GM23338 (cell line): Measurements from ENCODE around the gene PCDH1. TPM values are rescaled to one million over a fixed set of nuclear protein-coding genes. Genes with fewer than 3 reads are reported as not detected.

ENCODE experiments used
- ATAC-seq: fragments of 200-7000 bp; cut with Tn5 transposase; 3 replicates; pipeline ENCODE4 v1.9.1; 2020
- DNase-seq: peaks from one replicate; pipeline ENCODE4 v3.0.0-alpha.2; 2015; ENCODE audit warnings: low spot score
- H2AFZ ChIP-seq: fragments of 200-600 bp; sonication (generic); 2 replicates; pipeline ENCODE4 v1.8.0; 2016; ENCODE audit warnings: antibody characterized with exemption, mild to moderate bottlenecking, moderate library complexity
- H3F3A ChIP-seq: fragments of 200-600 bp; sonication (generic); replicated peaks from 2 replicates; pipeline ENCODE4 v1.8.0; 2017; ENCODE audit warnings: antibody characterized with exemption, mixed run types, low read depth
- H3K27ac ChIP-seq: fragments of 200-600 bp; sonication (generic); 2 replicates; pipeline ENCODE4 v1.6.1; 2016; ENCODE audit warnings: low read depth
- H3K27me3 ChIP-seq: fragments of 200-600 bp; sonication (generic); 2 replicates; pipeline ENCODE4 v1.8.0; 2016; ENCODE audit warnings: mild to moderate bottlenecking, mixed run types, moderate library complexity; ENCODE audit not compliant: insufficient read depth
- H3K36me3 ChIP-seq: fragments of 200-600 bp; sonication (generic); 2 replicates; pipeline ENCODE4 v1.8.0; 2016; ENCODE audit warnings: mild to moderate bottlenecking; ENCODE audit not compliant: insufficient read depth
- H3K4me1 ChIP-seq: fragments of 200-600 bp; sonication (generic); 2 replicates; pipeline ENCODE4 v1.8.0; 2016; ENCODE audit warnings: mild to moderate bottlenecking, moderate library complexity; ENCODE audit not compliant: insufficient read depth
- H3K4me2 ChIP-seq: fragments of 200-600 bp; sonication (generic); 2 replicates; pipeline ENCODE4 v1.7.1; 2017; ENCODE audit warnings: mixed run types
- H3K4me3 ChIP-seq: fragments of 200-600 bp; sonication (generic); 2 replicates; pipeline ENCODE4 v1.6.1; 2016; ENCODE audit warnings: mixed run types
- H3K79me2 ChIP-seq: fragments of 200-600 bp; sonication (generic); replicated peaks from 2 replicates; pipeline ENCODE4 v1.8.0; 2017; ENCODE audit warnings: mild to moderate bottlenecking; ENCODE audit not compliant: insufficient read depth
- H3K9me2 ChIP-seq: fragments of 200-600 bp; sonication (generic); 2 replicates; pipeline ENCODE4 v1.8.0; 2017; ENCODE audit not compliant: insufficient read depth
- H4K20me1 ChIP-seq: fragments of 200-600 bp; sonication (generic); replicated peaks from 2 replicates; pipeline ENCODE4 v1.8.0; 2017; ENCODE audit warnings: mild to moderate bottlenecking; ENCODE audit not compliant: insufficient read depth
- H3K27ac Mint-ChIP-seq: 2 replicates; pipeline ENCODE4 v1.8.0; 2020; ENCODE audit warnings: inconsistent platforms, mild to moderate bottlenecking, moderate library complexity, mixed read lengths
- H3K27me3 Mint-ChIP-seq: 3 replicates; pipeline ENCODE4 v1.8.0; 2022; ENCODE audit warnings: low read depth, mild to moderate bottlenecking, moderate library complexity, mixed read lengths, inconsistent platforms; ENCODE audit not compliant: insufficient read depth, poor library complexity
- H3K36me3 Mint-ChIP-seq: 3 replicates; pipeline ENCODE4 v1.8.0; 2021; ENCODE audit warnings: low read depth, mild to moderate bottlenecking, inconsistent platforms, moderate library complexity, mixed read lengths
- H3K4me1 Mint-ChIP-seq: 3 replicates; pipeline ENCODE4 v1.8.0; 2020; ENCODE audit warnings: mild to moderate bottlenecking, inconsistent platforms, mixed read lengths
- H3K4me3 Mint-ChIP-seq: 3 replicates; pipeline ENCODE4 v1.8.0; 2021; ENCODE audit warnings: moderate library complexity, mild to moderate bottlenecking, inconsistent platforms, mixed read lengths
- H3K9me3 Mint-ChIP-seq: 3 replicates; pipeline ENCODE4 v1.8.0; 2020; ENCODE audit warnings: moderate library complexity, mild to moderate bottlenecking, inconsistent platforms, mixed read lengths
- ZNF462 ChIP-seq: fragments of 250-450 bp; sonication (Bioruptor Pico); IDR thresholded peaks from 2 replicates; pipeline ENCODE4 v1.5.0; 2020; ENCODE audit warnings: mild to moderate bottlenecking, moderate library complexity
- polyA plus RNA-seq: library from polyadenylated mRNA; unstranded; fragments of >200 nt; fragmentation: Nextera tagmentation; extraction: Ambion mirVana; gene quantifications from 2 replicates; pipeline ENCODE4 v1.2.1, GENCODE V29; 2016
- total RNA-seq: library from RNA; depleted of rRNA; stranded (reverse); fragments of >200 nt; shearing (Covaris generic); gene quantifications from 2 replicates; pipeline ENCODE4 v1.2.3, GENCODE V29; 2014
- TF ChIP-seq, protein P1 (sequence below), 2 experiments: fragments of 200-600 bp in 1 of 2; sonication (generic) in 1 of 2; conservative IDR thresholded peaks; 2 replicates each; pipeline versions ENCODE4 v1.5.1 to v1.6.1; 2016 to 2017; ENCODE audit warnings: antibody characterized with exemption in 2 of 2, low read depth in 2 of 2, mild to moderate bottlenecking in 2 of 2, moderate library complexity in 1 of 2
- TF ChIP-seq, protein P2 (sequence below): IDR thresholded peaks from one replicate; pipeline ENCODE4 v1.6.1; 2018; ENCODE audit warnings: antibody characterized with exemption; ENCODE audit not compliant: unreplicated experiment

The PCDH1 gene
- total and polyA plus RNA-seq, 2 experiments from 2014 or later = 26.2 to 183 TPM

GRCh38 chr5:141845371-141845851, 32.8 kb downstream of the PCDH1 start:
- H3K4me3 ChIP-seq = peak overlapping the region; percentile 11; the same call in 1 of the 2 replicates
- TF ChIP-seq ZNF462 = no peak
- TF ChIP-seq, protein P1, sequence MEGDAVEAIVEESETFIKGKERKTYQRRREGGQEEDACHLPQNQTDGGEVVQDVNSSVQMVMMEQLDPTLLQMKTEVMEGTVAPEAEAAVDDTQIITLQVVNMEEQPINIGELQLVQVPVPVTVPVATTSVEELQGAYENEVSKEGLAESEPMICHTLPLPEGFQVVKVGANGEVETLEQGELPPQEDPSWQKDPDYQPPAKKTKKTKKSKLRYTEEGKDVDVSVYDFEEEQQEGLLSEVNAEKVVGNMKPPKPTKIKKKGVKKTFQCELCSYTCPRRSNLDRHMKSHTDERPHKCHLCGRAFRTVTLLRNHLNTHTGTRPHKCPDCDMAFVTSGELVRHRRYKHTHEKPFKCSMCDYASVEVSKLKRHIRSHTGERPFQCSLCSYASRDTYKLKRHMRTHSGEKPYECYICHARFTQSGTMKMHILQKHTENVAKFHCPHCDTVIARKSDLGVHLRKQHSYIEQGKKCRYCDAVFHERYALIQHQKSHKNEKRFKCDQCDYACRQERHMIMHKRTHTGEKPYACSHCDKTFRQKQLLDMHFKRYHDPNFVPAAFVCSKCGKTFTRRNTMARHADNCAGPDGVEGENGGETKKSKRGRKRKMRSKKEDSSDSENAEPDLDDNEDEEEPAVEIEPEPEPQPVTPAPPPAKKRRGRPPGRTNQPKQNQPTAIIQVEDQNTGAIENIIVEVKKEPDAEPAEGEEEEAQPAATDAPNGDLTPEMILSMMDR (conservative IDR thresholded peaks at IDR 0.05; ENCODE audit: low read depth in 2 of 2) = peak; percentile 24 to 67; a peak in 3 of 4 replicates
- TF ChIP-seq, protein P2, sequence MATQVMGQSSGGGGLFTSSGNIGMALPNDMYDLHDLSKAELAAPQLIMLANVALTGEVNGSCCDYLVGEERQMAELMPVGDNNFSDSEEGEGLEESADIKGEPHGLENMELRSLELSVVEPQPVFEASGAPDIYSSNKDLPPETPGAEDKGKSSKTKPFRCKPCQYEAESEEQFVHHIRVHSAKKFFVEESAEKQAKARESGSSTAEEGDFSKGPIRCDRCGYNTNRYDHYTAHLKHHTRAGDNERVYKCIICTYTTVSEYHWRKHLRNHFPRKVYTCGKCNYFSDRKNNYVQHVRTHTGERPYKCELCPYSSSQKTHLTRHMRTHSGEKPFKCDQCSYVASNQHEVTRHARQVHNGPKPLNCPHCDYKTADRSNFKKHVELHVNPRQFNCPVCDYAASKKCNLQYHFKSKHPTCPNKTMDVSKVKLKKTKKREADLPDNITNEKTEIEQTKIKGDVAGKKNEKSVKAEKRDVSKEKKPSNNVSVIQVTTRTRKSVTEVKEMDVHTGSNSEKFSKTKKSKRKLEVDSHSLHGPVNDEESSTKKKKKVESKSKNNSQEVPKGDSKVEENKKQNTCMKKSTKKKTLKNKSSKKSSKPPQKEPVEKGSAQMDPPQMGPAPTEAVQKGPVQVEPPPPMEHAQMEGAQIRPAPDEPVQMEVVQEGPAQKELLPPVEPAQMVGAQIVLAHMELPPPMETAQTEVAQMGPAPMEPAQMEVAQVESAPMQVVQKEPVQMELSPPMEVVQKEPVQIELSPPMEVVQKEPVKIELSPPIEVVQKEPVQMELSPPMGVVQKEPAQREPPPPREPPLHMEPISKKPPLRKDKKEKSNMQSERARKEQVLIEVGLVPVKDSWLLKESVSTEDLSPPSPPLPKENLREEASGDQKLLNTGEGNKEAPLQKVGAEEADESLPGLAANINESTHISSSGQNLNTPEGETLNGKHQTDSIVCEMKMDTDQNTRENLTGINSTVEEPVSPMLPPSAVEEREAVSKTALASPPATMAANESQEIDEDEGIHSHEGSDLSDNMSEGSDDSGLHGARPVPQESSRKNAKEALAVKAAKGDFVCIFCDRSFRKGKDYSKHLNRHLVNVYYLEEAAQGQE = no peak
- no peak overlapping the region for H2AFZ ChIP-seq
- no peaks in the 10 kb centered on the region for H3K36me3 ChIP-seq
- DNase-seq (peak; percentile 91), ATAC-seq (peak; percentile 21)
- H3K9me2 ChIP-seq = no peaks in the 10 kb centered on the region
- Mint-ChIP-seq H3K27ac (peak overlapping the region; percentile 88), H3K4me1 (peaks cover 82% of the 10 kb centered on the region), H3K27me3 (peaks cover 23% of the 10 kb centered on the region), H3K4me3 (peak overlapping the region; percentile 53; the same call in 2 of the 3 replicates), H3K36me3 (peaks cover 8% of the 10 kb centered on the region), H3K9me3 (no peaks in the 10 kb centered on the region; the same call in 2 of the 3 replicates)
- peak overlapping the region; percentile 60 for H3K27ac ChIP-seq
- peaks cover 79% of the 10 kb centered on the region for H3K4me1 ChIP-seq
- peaks cover 36% of the 10 kb centered on the region for H3F3A ChIP-seq
- peak overlapping the region; percentile 62 for H3K4me2 ChIP-seq
- H4K20me1 ChIP-seq = no peaks in the 10 kb centered on the region
- peaks cover 8% of the 10 kb centered on the region for H3K79me2 ChIP-seq
- no peaks in the 10 kb centered on the region for H3K27me3 ChIP-seq
